ELF-1 (cell line): ENCODE results near the gene DEPP1.

Experiments
- DNase-seq: peaks from one replicate; pipeline ENCODE4 v3.0.0-alpha.2; 2016; ENCODE audit warnings: low read depth, low spot score

The DEPP1 gene

GRCh38 chr10:44934416-44935200, 44.0 kb downstream of the DEPP1 start:
- no peak for DNase-seq

- no peak for DNase-seq
These were observed 44.9 kb downstream of the DEPP1 start for GRCh38 chr10:44933451-44934321.

DNA sequence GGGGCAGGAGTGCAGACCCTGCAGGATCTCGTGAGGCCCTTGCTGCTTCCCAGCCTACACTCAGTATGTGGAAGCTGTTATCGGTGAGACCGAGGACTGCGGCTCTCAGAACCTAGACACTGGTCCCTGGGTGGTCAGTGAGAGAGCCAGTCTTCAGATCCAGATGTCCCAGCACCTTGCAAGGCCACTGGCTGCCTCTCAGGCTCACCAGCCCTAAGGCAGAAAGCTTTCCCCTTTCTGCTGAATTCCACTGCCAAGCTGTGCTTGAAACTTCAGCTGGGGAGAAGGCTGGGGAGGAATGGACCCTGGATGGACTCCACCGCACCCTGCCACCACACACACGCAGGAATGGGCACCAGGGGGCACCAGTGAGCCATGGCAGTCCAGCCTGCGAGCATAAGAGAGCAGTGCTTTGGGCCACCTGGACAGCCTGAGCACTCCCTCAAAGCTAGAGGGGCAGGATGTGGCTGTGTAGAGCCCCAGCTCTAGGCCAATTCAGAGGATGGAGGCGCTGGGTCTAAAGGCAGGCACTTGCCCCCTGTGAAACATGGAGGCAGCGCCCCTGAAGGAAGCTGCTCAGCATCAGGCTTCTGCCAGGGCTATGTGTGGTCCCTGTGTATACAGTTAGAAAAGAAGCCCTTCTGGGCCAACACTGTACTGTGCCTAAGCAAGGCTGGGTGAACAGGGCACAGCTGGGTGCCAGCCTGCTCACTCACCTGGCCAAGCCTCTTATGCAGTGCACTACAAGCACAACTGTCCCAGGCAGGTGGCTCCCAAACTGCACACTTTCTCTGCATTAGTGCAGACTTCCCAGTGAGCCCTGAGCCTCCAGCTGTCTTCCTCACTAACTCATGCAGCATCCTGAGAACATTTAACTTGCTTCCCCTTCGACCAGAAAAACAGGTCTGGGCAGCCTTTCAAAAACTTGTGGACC, 45.8 kb downstream of the DEPP1 start:
- peak; percentile 94 for DNase-seq

DNA sequence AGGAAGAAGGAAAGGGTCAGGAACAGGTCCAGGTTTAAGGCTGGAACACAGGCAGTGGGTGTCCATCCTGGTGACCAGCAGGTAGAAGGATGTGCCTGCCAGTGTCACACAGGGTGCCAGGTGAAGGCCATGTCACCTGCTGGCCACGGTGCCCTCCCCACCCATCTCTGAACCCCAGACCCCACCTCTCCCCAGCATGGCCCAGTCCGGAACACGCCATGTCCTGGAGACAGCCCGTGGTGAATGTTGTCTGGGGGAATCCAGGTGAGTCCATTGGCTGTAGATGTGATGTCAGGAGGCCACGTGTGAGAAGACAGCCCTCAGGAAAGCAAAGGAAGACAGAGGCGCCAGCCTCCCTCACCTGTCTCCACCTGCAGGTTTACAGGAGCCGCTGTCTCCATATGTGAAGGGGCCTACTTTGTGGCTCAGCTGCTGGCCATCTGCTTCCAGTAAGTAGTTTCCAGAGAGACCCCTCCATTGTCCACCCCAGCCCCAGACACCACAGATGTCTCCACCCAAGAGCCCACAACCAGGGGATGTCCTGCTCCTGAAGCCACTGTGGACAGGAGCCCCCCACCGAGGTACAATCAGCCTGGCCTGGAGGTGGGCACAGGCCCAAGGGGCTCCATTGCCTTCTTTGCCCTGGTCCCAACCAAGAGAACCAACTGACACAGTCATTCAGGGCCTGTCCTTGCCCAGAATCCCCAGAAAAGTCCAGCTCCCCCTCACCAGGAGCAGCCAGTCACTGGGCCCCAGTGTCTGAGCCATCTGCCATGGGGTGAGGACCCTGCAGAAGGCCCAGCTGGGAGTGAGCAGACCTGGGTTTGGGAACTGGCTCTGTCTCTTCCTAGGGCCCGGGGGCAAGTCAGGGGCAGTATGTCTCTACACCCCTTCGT, 46.7 kb downstream of the DEPP1 start:
- no peak for DNase-seq

- no peak for DNase-seq
These were observed 47.5 kb downstream of the DEPP1 start for GRCh38 chr10:44930904-44931620.

DNA sequence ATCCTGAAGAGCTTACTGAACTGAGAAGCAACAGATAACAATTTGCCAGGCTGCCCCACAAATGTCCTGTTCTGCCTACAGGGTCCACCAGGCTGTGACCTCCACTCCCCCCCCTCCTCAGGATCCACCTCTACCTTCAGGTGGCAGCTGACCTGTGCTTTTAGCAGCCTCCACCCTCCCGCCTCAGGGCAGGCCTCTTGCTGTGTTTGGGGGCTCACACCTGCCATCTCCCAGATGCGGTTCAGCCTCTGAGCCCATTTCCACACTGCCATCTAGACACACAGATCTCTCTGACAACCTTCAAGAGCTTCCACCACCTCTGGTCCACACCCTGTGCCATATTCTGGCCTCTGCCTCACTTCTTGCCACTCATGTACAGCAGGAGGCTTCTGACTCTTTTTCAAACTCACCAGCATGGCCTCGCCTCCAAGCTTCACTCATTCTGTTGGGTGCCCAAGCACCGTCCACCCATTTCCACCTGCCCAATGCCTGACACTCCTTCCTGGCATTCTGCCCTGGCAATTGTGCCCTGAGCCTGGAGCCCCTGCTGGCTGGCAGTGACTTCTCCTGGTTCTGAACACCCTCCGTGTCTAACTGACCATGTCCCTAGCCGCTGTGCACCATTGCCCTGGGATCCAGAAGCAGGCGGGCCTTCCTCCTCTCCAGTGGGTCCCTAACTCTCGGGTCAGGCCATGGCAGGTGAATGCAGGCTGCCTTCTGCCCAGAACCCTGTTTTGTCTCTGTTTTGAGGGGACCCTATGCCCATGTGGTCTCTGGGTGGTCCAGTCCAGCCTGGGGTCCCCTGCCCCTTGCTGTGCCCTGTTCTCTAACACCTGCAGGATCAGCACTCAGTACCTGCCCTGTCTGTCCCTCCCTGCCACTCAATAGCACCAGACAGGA, 49.0 kb downstream of the DEPP1 start:
- DNase-seq, result no peak

- DNase-seq, result no peak
These were observed 50.1 kb downstream of the DEPP1 start for GRCh38 chr10:44928462-44928861.

DNA sequence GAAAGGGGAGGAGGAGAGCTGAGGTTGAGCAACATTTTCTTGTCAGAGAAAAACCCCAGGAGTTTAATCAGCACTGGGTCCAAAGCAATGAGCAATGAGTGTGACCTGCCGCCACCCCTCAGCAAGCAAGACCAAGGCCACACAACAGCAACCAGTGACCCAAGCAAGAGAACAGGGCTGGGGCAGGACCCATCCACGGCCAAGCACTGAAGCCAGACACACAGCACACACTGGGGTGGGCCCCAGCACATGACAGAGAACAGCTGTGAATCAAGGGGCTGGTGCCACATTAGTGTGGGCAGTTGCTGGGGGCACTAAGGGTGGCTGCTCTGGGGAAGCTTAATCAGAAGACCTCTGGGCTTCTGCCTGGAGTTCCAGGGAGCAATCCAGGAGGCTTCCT, 51.3 kb downstream of the DEPP1 start:
- no peak for DNase-seq

DNA sequence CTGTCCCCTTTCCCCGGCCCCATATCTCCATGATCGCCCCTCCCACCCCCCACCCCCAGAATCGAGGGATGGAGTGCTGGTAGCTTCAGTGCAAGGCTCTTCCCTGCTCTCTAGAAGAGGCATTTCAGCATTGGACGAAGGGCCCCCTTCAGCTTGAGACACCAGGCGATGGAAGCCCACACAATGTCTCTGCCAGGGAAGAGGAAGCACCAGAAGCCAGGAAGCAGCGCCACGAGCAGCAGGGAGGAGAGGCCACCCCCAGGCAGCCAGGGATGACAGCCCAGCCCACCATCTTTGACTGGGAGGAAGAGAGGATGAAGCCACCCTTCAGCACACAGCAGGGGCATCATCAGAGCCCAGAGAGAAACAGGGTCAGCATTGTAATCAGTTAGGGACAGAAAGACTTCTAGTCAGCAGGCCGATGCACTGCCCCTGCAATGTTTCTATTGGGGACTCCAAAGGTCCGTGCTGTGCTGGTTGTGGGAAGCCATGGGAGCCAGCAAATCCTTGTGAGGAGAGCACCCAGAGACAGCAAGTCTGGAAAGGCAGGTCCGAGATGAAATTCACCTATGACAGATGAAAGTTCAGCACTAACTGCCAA, 51.8 kb downstream of the DEPP1 start:
- no peak for DNase-seq
